ENCODE data around the gene TNNC1. TPM values are rescaled to one million over a fixed set of nuclear protein-coding genes. Genes with fewer than 3 reads are reported as not detected.

Gene TNNC1
- 0.65 TPM in 1 of 2 replicates, not detected in the other for total RNA-seq (2011; cell fraction: chromatin; rRNA removed; ENCODE audit: low replicate concordance)
- total RNA-seq (2011; cell fraction: nucleolus; rRNA removed), result 1.0 and 1.3 TPM in 2 replicates
- 2.7 TPM in 1 of 2 replicates, not detected in the other for total RNA-seq (2011; cell fraction: nucleoplasm; rRNA removed)
- total RNA-seq (2014; rRNA removed) (0.53 TPM in 1 of 2 replicates, not detected in the other), total RNA-seq (2014; rRNA removed; fragmentation: Illumina TruSeq; extraction: Trizol) (not detected in 2 replicates), total RNA-seq (2015; rRNA removed; fragmentation: Illumina TruSeq; extraction: Trizol) (not detected in 2 replicates), total RNA-seq (2021) (0.47 TPM in 1 of 2 replicates, not detected in the other), polyA plus RNA-seq (2011; rRNA removed) (0.42 and 1.1 TPM in 2 replicates), polyA plus RNA-seq (2014; fragmentation: Illumina TruSeq; extraction: Trizol) (0.85 TPM in 1 of 2 replicates, not detected in the other), polyA plus RNA-seq (2014; fragmentation: Nextera tagmentation; extraction: Ambion mirVana) (under 1 TPM; 0.08 to 0.27 TPM), polyA plus RNA-seq (2014; rRNA removed) (0.78 TPM in 1 of 2 replicates, not detected in the other), polyA minus RNA-seq (2011; rRNA and poly(A)+ RNA removed) (0.42 and 1.4 TPM in 2 replicates), Bru-seq, nascent RNA (percentile 35 among the genes with signal in this experiment), BruChase-seq, experiment 1, labeled RNA remaining after a 2-hour chase (not detected), BruChase-seq, experiment 2, labeled RNA remaining after a 6-hour chase (percentile 17 among the genes with signal in this experiment)
- 0.60 and 1.6 TPM in 2 replicates for polyA plus RNA-seq (2011; cell fraction: cytosol; rRNA removed)
- polyA plus RNA-seq (2011; cell fraction: nucleus; rRNA removed), result 3.3 and 6.2 TPM in 2 replicates
- polyA plus RNA-seq (2012), result 0.12 and 0.65 TPM in 2 replicates
- polyA minus RNA-seq (2011; cell fraction: cytosol; rRNA and poly(A)+ RNA removed), result not detected in 2 replicates
- 0.44 TPM in 1 of 2 replicates, not detected in the other for polyA minus RNA-seq (2011; cell fraction: nucleus; rRNA and poly(A)+ RNA removed)
- long read RNA-seq, experiment 1, result 0 reads
- long read RNA-seq, experiment 2, partial matches to known transcripts, result 1 of 1 reads
- long read RNA-seq, experiment 2, other reads (novel, unspliced or antisense), result 0 of 1 reads
- long read RNA-seq, experiment 3, result 0 reads

GRCh38 chr3:52453496-52454249 lies at the start of gene TNNC1:
TSS of gene TNNC1 (minus strand) at chr3:52454041. CDS start at chr3:52454015, 26 bp downstream.
- peak within 1 kb of the TSS; percentile 84; the same call in 1 of the 2 replicates for H2AFZ ChIP-seq (ENCODE audit: low read depth, low read length)
- ChIA-PET POLR2A (interaction anchor here (1.2 kb wide), 1 partner anchor 233 kb away, joined by 4 read pairs; no protein-coding TSS in a partner anchor), CTCF (ENCODE audit: low intra/inter-chr PET ratio) (no interaction called here)
- ATAC-seq, result no peak
- peak in 1 of 4 experiments; percentile 6 for DNase-seq (ENCODE audit: extremely low read depth in 1 of 4, low spot score in 3 of 4)
- H3K4me2 ChIP-seq (ENCODE audit: insufficient read depth, low read length), result peak within 1 kb of the TSS; percentile 83
- FAIRE-seq, result no peak
- no TSS peak for BruUV-seq (replicated peaks)
- WGBS (ENCODE audit: insufficient coverage, low coverage, missing lambda C conversion rate), result 67% methylated on average over 10 of the region's 16 CpGs
- TF ChIP-seq POLR2B (IDR thresholded peaks at IDR 0.05; ENCODE audit: low read depth, partially characterized antibody), result no peak
- no peak for TF ChIP-seq THRAP3 (IDR thresholded peaks at IDR 0.05; ENCODE audit: borderline replicate concordance)
- no peak for TF ChIP-seq YBX1 (IDR thresholded peaks at IDR 0.05)
- no peak for TF ChIP-seq ZBTB33 (CRISPR knock-in tag; IDR thresholded peaks at IDR 0.05)
- no peak for TF ChIP-seq HIVEP1 (CRISPR knock-in tag; IDR thresholded peaks at IDR 0.05)
- TF ChIP-seq CEBPB (tag; IDR thresholded peaks at IDR 0.05), result no peak
- TF ChIP-seq DNMT1 (IDR thresholded peaks at IDR 0.05), result no peak
- TF ChIP-seq TFAM (CRISPR knock-in tag; conservative IDR thresholded peaks at IDR 0.05), result no peak
- no peak for TF ChIP-seq FOXA1 (IDR thresholded peaks at IDR 0.05; ENCODE audit: borderline replicate concordance)
- no peak for TF ChIP-seq KHSRP (IDR thresholded peaks at IDR 0.05)
- no peak for TF ChIP-seq MED1 (CRISPR knock-in tag; IDR thresholded peaks at IDR 0.05; ENCODE audit: borderline replicate concordance)
- peak within 1 kb of the TSS; percentile 92 for H3K4me3 ChIP-seq
- intact Hi-C loops (cut with micrococcal nuclease), result loop anchor here (10.0 kb wide), 1 partner anchor 231 kb away; the partner anchor contains the start of genes GNL3 and PBRM1
- H3K9me1 ChIP-seq (ENCODE audit: control insufficient read depth, insufficient read depth, low read length), result no peaks in the 10 kb centered on the region
- peaks cover 28% of the 10 kb centered on the region for H3K79me2 ChIP-seq (ENCODE audit: control insufficient read depth, insufficient read depth, low read length)
- H3K27me3 ChIP-seq (ENCODE audit: control insufficient read depth in 2 of 2, insufficient read depth in 2 of 2, low read length in 2 of 2), result no peaks in the 10 kb centered on the region
- in situ Hi-C loops (cut with MboI), result no loop called here
- H4K20me1 ChIP-seq (replicated peaks; ENCODE audit: control insufficient read depth, insufficient read depth, low read length), result no peaks in the 10 kb centered on the region
- peaks cover 18% of the 10 kb centered on the region; the same call in 2 of the 3 replicates for H3K36me3 ChIP-seq (ENCODE audit: control insufficient read depth, insufficient read depth, low read length)
- H3K4me1 ChIP-seq (replicated peaks in 1 of 2; ENCODE audit: control insufficient read depth in 2 of 2, insufficient read depth in 2 of 2, low read length in 2 of 2), result peaks cover 19 to 51% of the 10 kb centered on the region in 2 experiments; a peak in 4 of 5 replicates
- H3K27ac ChIP-seq (ENCODE audit: extremely low read depth, low read depth, low read length), result peak within 1 kb of the TSS; percentile 73; the same call in 2 of the 3 replicates
- peak within 1 kb of the TSS; percentile 68 to 93 for H3K9ac ChIP-seq (ENCODE audit: insufficient read depth in 1 of 2, low read depth in 2 of 2, low read length in 2 of 2)
- H3K9me3 ChIP-seq (replicated peaks; ENCODE audit: control insufficient read depth, insufficient read depth, low read depth, low read length), result no peaks in the 10 kb centered on the region

All from K562 (cell line).